Panc1 (cell line): ENCODE results near the gene CGREF1. TPM values are rescaled to one million over a fixed set of nuclear protein-coding genes. Genes with fewer than 3 reads are reported as not detected.

Experiments
- ATAC-seq: fragments of 200-7000 bp; cut with Tn5 transposase; 2 replicates; pipeline ENCODE4 v1.9.1; 2020; ENCODE audit warnings: mild to moderate bottlenecking, moderate library complexity
- BruUV-seq: library from RNA; stranded (reverse); fragments of 400-500 nt; replicated peaks from 2 replicates; lab custom pipeline; 2021; lab: Mats Ljungman, UMichigan
- CTCF ChIA-PET: fragments of 300-600 bp; sonication (Branson Sonifier 250); formaldehyde crosslinking; loops from one replicate; lab custom pipeline; 2022; ENCODE audit warnings: antibody characterized with exemption; lab: Charles Lee
- POLR2A ChIA-PET: fragments of 300-600 bp; sonication (Branson Sonifier 250); formaldehyde crosslinking; loops from one replicate; lab custom pipeline; 2022; ENCODE audit warnings: antibody characterized with exemption; lab: Charles Lee
- DNase-seq: peaks from one replicate; pipeline ENCODE4 v3.0.0-alpha.2; 2010; ENCODE audit warnings: low read depth, low spot score
- H3K27ac ChIP-seq: 2 replicates; pipeline ENCODE4 v1.5.1; 2011; ENCODE audit warnings: mild to moderate bottlenecking, low read length, inconsistent platforms
- H3K27me3 ChIP-seq: fragments of 200-500 bp; sonication (Bioruptor generic); 2 replicates; pipeline ENCODE4 v1.6.0; 2014; ENCODE audit warnings: low read length, inconsistent platforms; ENCODE audit not compliant: control insufficient read depth, insufficient read depth
- H3K36me3 ChIP-seq: fragments of 200-500 bp; sonication (Bioruptor generic); 2 replicates; pipeline ENCODE4 v1.5.1; 2014; ENCODE audit warnings: inconsistent platforms, mild to moderate bottlenecking, low read length, moderate library complexity; ENCODE audit not compliant: control insufficient read depth, insufficient read depth
- H3K4me1 ChIP-seq: 2 replicates; pipeline ENCODE4 v1.5.1; 2011; ENCODE audit warnings: inconsistent platforms, mild to moderate bottlenecking, low read length, moderate library complexity; ENCODE audit not compliant: control insufficient read depth, insufficient read depth
- H3K4me3 ChIP-seq, 2 experiments: 2 replicates each; pipeline ENCODE4 v1.5.1; 2011 to 2012; ENCODE audit warnings: low read depth in 2 of 2, low read length in 2 of 2, mild to moderate bottlenecking in 2 of 2, inconsistent platforms in 1 of 2, moderate library complexity in 1 of 2
- H3K9me3 ChIP-seq: fragments of 200-500 bp; sonication (Bioruptor generic); 2 replicates; pipeline ENCODE4 v1.5.1; 2014; ENCODE audit warnings: low read depth, mild to moderate bottlenecking, inconsistent platforms, low read length, moderate library complexity; ENCODE audit not compliant: control insufficient read depth, insufficient read depth
- CTCF ChIP-seq: fragments of 450-650 bp; IDR thresholded peaks from 2 replicates; pipeline ENCODE4 v1.5.1; 2017; ENCODE audit warnings: mild to moderate bottlenecking
- POLR2AphosphoS5 ChIP-seq: IDR thresholded peaks from 2 replicates; pipeline ENCODE4 v1.6.1; 2012; ENCODE audit warnings: mild to moderate bottlenecking, low read depth, low read length, moderate library complexity
- REST ChIP-seq, 2 experiments: IDR thresholded peaks; 2 replicates each; pipeline ENCODE4 v1.6.1; 2011 to 2012; ENCODE audit warnings: low read depth in 2 of 2, control low read depth in 1 of 2, low read length in 1 of 2, mild to moderate bottlenecking in 1 of 2, moderate library complexity in 1 of 2; ENCODE audit not compliant: insufficient read depth in 1 of 2
- SIN3A ChIP-seq: IDR thresholded peaks from 2 replicates; pipeline ENCODE4 v1.6.1; 2012; ENCODE audit warnings: low read depth, mild to moderate bottlenecking, low read length, moderate library complexity, borderline replicate concordance; ENCODE audit not compliant: insufficient read depth
- TCF7L2 ChIP-seq: IDR thresholded peaks from 2 replicates; pipeline ENCODE4 v1.6.1; 2011; ENCODE audit warnings: mild to moderate bottlenecking, low read depth, low read length, inconsistent platforms
- in situ Hi-C: cut with HindIII; loops from 2 replicates; pipeline ENCODE4 v1.10.0; 2016; ENCODE audit warnings: low sequenced_read_pairs, low pct_unique_long_range_greater_than_20kb
- intact Hi-C: fragments of 100-400 bp; cut with micrococcal nuclease; formaldehyde crosslinking; loops from one replicate; pipeline ENCODE4 v1.10.0; 2022; ENCODE audit not compliant: unreplicated experiment
- total RNA-seq: library from RNA; stranded (reverse); gene quantifications from one replicate; pipeline ENCODE4 v1.2.1, GENCODE V29; 2021; ENCODE audit not compliant: unreplicated experiment

CGREF1 gene
- total RNA-seq, 1 experiment from 2014 or later, result 10.1 TPM

GRCh38 chr2:27073782-27074181 lies 45.1 kb downstream of the CGREF1 start:
- H3K27ac ChIP-seq, result no peak overlapping the region
- CTCF ChIA-PET, result no interaction called here
- in situ Hi-C loops, result no loop called here

GRCh38 chr2:27072920-27073319 lies 46.0 kb downstream of the CGREF1 start:
- DNase-seq, result no peak
- POLR2A ChIA-PET, result interaction anchor here (0.7 kb wide), 1 partner anchor 107 kb away, joined by 3 read pairs; no protein-coding TSS in a partner anchor
- BruUV-seq, result no TSS peak
- CTCF ChIA-PET, result no interaction called here
- Histone ChIP-seq H3K27me3 (no peaks in the 10 kb centered on the region), H3K36me3 (no peaks in the 10 kb centered on the region), H3K4me1 (peaks cover 15% of the 10 kb centered on the region), H3K4me3 (no peak overlapping the region), H3K27ac (no peak overlapping the region), H3K9me3 (no peaks in the 10 kb centered on the region)
- in situ Hi-C loops (no loop called here), intact Hi-C loops (no loop called here)
- no peak for ATAC-seq
- TF ChIP-seq TCF7L2, result no peak
- TF ChIP-seq SIN3A, result no peak
- no peak for TF ChIP-seq CTCF

More at GRCh38 chr2:27073782-27074181, 45.1 kb downstream of the CGREF1 start:
- Histone ChIP-seq H3K4me1 (peaks cover 15% of the 10 kb centered on the region), H3K4me3 (no peak overlapping the region), H3K9me3 (no peaks in the 10 kb centered on the region), H3K27me3 (no peaks in the 10 kb centered on the region), H3K36me3 (no peaks in the 10 kb centered on the region)
- DNase-seq (no peak), ATAC-seq (no peak)
- BruUV-seq, result no TSS peak
- no peak for TF ChIP-seq POLR2AphosphoS5
- no peak for TF ChIP-seq SIN3A
- TF ChIP-seq REST (IDR thresholded peaks at IDR 0.05; ENCODE audit: insufficient read depth in 1 of 2, low read depth in 2 of 2, low read length in 1 of 2), result no peak
- no peak for TF ChIP-seq CTCF
- TF ChIP-seq TCF7L2, result no peak
- POLR2A ChIA-PET, result no interaction called here
- intact Hi-C loops, result no loop called here
